Hematopoietic multipotent progenitor cell treated with erythropoietin and hydrocortisone succinate and interleukin-3 and kit ligand, for 15 days (in vitro differentiated cells): ENCODE results near the gene LMX1B.

Source experiments
- DNase-seq: peaks from one replicate; pipeline ENCODE4 v3.0.0-alpha.2; 2015; ENCODE audit warnings: low spot score

The LMX1B gene

GRCh38 chr9:126677188-126678084 is 63.7 kb downstream of the LMX1B start:
- DNase-seq: no peak

DNA sequence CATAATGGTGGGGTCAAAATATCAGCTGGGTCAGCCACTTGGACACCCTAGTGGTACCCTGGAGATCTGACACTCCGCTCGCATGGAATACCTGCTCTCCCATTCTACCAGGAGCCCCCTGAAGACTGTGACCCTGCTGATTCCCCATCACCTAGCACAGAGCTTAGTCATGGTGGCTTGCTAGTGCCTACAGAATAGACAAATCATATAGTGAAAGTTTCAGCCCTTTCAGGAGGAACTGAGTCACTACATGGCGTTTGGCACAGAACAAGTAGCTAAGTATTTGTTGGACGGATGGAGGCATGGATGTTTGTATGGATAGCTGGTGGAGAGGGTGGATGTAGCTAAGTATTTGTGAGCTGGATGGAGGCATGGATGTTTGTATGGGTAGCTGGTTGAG is 65.3 kb downstream of the LMX1B start:
- no peak for DNase-seq

GRCh38 chr9:126681336-126681735 is 67.6 kb downstream of the LMX1B start:
- DNase-seq: no peak

- DNase-seq: no peak
Observed at GRCh38 chr9:126682113-126682810, 68.5 kb downstream of the LMX1B start.

GRCh38 chr9:126682928-126683697 is 69.4 kb downstream of the LMX1B start:
- DNase-seq: no peak

GRCh38 chr9:126683698-126684044 is 69.9 kb downstream of the LMX1B start:
- DNase-seq: no peak

- DNase-seq: no peak
Observed at GRCh38 chr9:126684345-126684744, 70.6 kb downstream of the LMX1B start.

- no peak for DNase-seq
Observed at GRCh38 chr9:126684965-126685465, 71.3 kb downstream of the LMX1B start.

DNA sequence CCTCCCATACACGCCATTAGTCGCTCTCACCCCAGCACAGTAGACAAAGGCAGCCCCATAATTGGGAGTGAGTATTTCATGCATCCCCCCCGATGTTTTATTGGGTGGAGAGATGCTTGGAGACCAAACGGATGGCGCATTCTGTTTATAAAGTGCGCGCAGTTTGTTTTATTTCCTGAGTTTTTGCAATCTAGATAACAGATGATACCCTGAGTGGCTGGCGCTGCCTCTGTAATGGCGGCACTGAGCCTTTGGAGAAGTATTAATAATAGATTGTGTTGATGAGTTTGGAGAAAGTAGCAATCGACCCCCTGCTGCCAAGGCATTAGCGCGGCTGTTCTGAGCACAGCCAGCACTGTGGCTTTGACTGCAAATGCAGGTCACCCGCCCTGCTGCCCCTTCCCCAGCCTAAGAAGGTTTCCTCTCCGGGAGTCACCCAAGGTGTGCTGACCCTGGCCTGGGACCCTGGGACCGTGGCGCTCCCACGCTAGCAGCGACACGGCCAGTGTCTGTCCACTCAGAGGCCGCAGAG is 74.3 kb downstream of the LMX1B start:
- DNase-seq: no peak

GRCh38 chr9:126688617-126689016 is 74.9 kb downstream of the LMX1B start:
- DNase-seq: no peak

DNA sequence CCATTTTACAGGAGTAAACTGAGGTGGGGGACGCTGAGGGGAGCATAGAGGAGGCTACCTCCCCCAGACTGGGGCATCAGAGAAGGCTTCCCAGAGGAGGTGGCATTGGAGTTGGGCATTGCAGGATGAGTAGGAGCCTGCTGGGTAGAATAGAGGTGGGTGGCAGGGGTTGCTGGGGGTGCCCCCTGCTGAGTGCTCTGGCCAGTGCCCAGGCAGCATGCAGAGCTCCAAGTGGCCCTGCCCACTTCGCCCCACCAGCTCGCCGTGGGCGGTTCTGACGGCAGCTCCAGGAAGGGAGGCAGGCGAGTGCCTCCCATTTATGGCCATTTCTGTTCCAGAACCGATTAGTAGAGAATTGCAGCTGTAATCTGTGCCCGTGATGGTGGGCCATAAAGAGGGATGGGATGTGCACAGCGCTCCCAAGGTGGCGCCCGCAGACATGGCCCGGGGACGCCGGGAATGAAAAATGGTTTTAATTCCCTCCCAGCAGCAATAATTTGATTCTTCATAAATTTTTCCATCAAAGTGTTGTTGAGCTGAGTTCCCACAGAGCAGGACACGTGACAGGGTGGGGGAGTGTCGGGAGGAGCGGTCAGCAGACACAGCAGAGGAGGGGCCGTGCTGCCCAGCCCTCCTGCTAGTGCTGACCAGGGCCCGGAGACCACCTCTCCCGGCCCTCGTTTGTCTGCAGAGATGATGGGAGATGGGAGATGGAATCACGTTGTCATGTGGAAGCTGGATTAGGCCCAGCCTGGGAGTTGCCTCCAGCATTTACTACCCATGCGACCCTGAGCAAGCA is 75.5 kb downstream of the LMX1B start:
- DNase-seq: no peak

GRCh38 chr9:126690431-126691051 is 76.8 kb downstream of the LMX1B start:
- DNase-seq: peak; percentile 10

DNA sequence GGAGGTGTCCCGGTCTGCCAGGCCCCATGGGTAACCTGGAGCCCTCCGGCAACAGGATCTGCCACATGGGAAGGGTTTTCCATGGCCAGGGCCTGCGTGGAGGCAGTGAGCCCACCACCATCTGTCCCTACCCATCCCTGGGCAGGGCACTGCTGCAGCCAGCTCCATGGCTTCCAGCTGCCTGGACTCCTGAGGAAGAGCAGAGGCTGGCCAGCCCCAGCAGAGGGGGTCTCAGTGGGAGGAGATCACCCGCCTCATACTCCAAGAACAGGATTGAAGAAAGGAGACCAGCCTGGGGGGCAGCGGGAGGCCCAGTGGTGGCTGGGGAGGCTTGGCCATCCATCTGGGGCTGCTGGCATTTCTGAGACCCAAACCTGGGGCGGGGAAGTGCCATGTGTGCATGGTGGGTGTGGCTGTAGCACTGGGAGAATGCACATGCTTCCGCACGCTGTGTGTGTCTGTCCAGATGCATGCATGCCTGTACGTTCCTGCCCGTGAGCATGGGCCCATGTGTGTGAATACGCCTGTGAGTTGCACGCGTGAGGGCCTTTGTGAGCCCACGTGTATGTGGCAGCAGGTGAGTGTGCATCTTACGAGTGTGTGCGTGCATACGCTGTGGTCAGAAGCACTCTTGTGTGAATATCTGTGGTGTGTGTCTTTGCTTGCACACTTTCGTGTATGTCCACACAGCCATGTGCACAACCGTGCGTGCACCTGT is 78.5 kb downstream of the LMX1B start:
- no peak for DNase-seq

GRCh38 chr9:126692759-126693427 is 79.2 kb downstream of the LMX1B start:
- DNase-seq: no peak

GRCh38 chr9:126693428-126693944 is 79.8 kb downstream of the LMX1B start:
- no peak for DNase-seq

GRCh38 chr9:126694206-126695081 is 80.7 kb downstream of the LMX1B start:
- DNase-seq: no peak

GRCh38 chr9:126695186-126695585 is 81.5 kb downstream of the LMX1B start:
- no peak for DNase-seq

DNA sequence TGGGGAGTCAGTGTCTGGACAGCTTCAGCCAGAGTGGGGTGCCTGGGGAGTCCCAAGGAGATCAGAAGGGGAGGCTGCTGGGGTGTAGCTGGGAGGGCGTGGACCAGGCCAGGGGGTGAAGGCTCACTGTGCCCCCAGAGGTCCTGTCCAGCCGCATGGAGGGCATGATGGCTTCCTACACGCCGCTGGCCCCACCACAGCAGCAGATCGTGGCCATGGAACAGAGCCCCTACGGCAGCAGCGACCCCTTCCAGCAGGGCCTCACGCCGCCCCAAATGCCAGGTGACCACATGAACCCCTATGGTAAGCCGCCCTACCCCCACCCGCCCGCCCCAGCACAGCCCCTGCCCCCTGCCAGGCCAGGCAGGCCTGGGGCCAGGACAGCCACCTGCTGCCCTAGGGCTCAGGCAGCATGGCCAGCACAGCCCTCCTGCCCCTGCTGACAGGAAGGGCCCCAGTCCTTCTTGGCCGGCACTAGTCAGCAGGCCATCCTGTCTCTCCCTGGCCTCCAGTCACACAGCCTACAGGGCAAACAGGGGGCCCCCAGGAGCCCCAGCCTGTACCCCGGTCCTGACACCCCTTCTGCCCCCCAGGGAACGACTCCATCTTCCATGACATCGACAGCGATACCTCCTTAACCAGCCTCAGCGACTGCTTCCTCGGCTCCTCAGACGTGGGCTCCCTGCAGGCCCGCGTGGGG is 82.1 kb downstream of the LMX1B start:
- no peak for DNase-seq
